Liver (tissue), 9 donors: Measurements from ENCODE around the gene EXOSC2. TPM values are rescaled to one million over a fixed set of nuclear protein-coding genes. Genes with fewer than 3 reads are reported as not detected.

Experiments used
- DNase-seq: peaks from one replicate; pipeline ENCODE4 v3.0.0-alpha.2; 2017; ENCODE audit warnings: low spot score
- H3K27ac ChIP-seq, 2 donors: one replicate each; pipeline ENCODE4 v1.7.0; 2013; ENCODE audit warnings: inconsistent platforms in 2 of 2, low read length in 2 of 2, control low read depth in 1 of 2, low read depth in 1 of 2, mild to moderate bottlenecking in 1 of 2
- H3K27me3 ChIP-seq, 4 donors: one replicate each; pipeline versions ENCODE4 v1.6.1 to v1.7.0; 2013; ENCODE audit warnings: low read length in 3 of 4, inconsistent platforms in 1 of 4, mild to moderate bottlenecking in 1 of 4, moderate library complexity in 1 of 4; ENCODE audit not compliant: control insufficient read depth in 4 of 4, insufficient read depth in 4 of 4
- H3K36me3 ChIP-seq, 4 donors: one replicate each; pipeline versions ENCODE4 v1.6.1 to v1.7.0; 2013; ENCODE audit warnings: low read length in 3 of 4, mild to moderate bottlenecking in 3 of 4, low read depth in 1 of 4, moderate library complexity in 1 of 4; ENCODE audit not compliant: control insufficient read depth in 4 of 4, insufficient read depth in 3 of 4
- H3K4me1 ChIP-seq, 4 donors: one replicate each; pipeline versions ENCODE4 v1.6.1 to v1.7.0; 2013; ENCODE audit warnings: low read length in 3 of 4, mild to moderate bottlenecking in 3 of 4, moderate library complexity in 1 of 4; ENCODE audit not compliant: control insufficient read depth in 4 of 4, insufficient read depth in 4 of 4
- H3K4me3 ChIP-seq, 3 donors: one replicate each; pipeline versions ENCODE4 v1.6.1 to v1.7.0; 2013; ENCODE audit warnings: low read length in 3 of 3, control low read depth in 1 of 3, low read depth in 1 of 3, mild to moderate bottlenecking in 1 of 3
- H3K9ac ChIP-seq, 2 donors: one replicate each; pipeline ENCODE4 v1.7.0; 2013; ENCODE audit warnings: low read length in 2 of 2, mild to moderate bottlenecking in 2 of 2, moderate library complexity in 2 of 2, control low read depth in 1 of 2, low read depth in 1 of 2
- H3K9me3 ChIP-seq, 4 donors: one replicate each; pipeline versions ENCODE4 v1.6.1 to v1.7.0; 2013; ENCODE audit warnings: low read length in 3 of 4; ENCODE audit not compliant: control insufficient read depth in 4 of 4
- ATF3 ChIP-seq: IDR thresholded peaks from 2 replicates; pipeline ENCODE4 v1.6.1; 2016; ENCODE audit warnings: antibody characterized with exemption
- CTCF ChIP-seq: fragments of 150-350 bp; IDR thresholded peaks from 2 replicates; pipeline ENCODE4 v1.5.1; 2017; ENCODE audit warnings: improper control_type of control experiment, low read depth, low read length; ENCODE audit not compliant: missing input control
- EGR1 ChIP-seq, 2 donors: IDR thresholded peaks; 2 replicates each; pipeline ENCODE4 v1.6.1; 2016 to 2018; ENCODE audit warnings: antibody characterized with exemption in 2 of 2, low read depth in 2 of 2
- FOXA1 ChIP-seq: IDR thresholded peaks from 2 replicates; pipeline ENCODE4 v1.6.1; 2016; ENCODE audit warnings: antibody characterized with exemption
- FOXA2 ChIP-seq: IDR thresholded peaks from 2 replicates; pipeline ENCODE4 v1.6.1; 2016; ENCODE audit warnings: antibody characterized with exemption
- GABPA ChIP-seq, 2 donors: IDR thresholded peaks in 1 of 2; conservative IDR thresholded peaks in 1 of 2; 2 replicates each; pipeline ENCODE4 v1.6.1; 2016; ENCODE audit warnings: antibody characterized with exemption in 2 of 2, mild to moderate bottlenecking in 1 of 2, moderate library complexity in 1 of 2
- JUND ChIP-seq, 2 donors: IDR thresholded peaks; 2 replicates each; pipeline ENCODE4 v1.6.1; 2016; ENCODE audit warnings: antibody characterized with exemption in 2 of 2
- RAD21 ChIP-seq, 2 donors: IDR thresholded peaks; 2 replicates each; pipeline ENCODE4 v1.6.1; 2016; ENCODE audit warnings: antibody characterized with exemption in 2 of 2, mild to moderate bottlenecking in 2 of 2
- RXRA ChIP-seq, 2 donors: IDR thresholded peaks; 2 replicates each; pipeline ENCODE4 v1.6.1; 2017 to 2018; ENCODE audit warnings: antibody characterized with exemption in 2 of 2, mild to moderate bottlenecking in 1 of 2
- SP1 ChIP-seq: IDR thresholded peaks from 2 replicates; pipeline ENCODE4 v1.6.1; 2018; ENCODE audit warnings: antibody characterized with exemption, mild to moderate bottlenecking
- TAF1 ChIP-seq: conservative IDR thresholded peaks from 2 replicates; pipeline ENCODE4 v1.6.1; 2016; ENCODE audit warnings: antibody characterized with exemption, mild to moderate bottlenecking
- WGBS: extraction: QIAGEN DNeasy Blood & Tissue Kit; methylation state at CpG from one replicate; pipeline ENCODE4 v1.1.7; 2013; 5-methylcytosine and 5-hydroxymethylcytosine counted together
- polyA plus RNA-seq, 2 donors: library from polyadenylated mRNA; stranded (reverse) in 1 of 2; unstranded in 1 of 2; fragments of 200-250 nt in 1 of 2; fragments of >200 nt in 1 of 2; fragmentation: Nextera tagmentation in 1 of 2; extraction: Ambion mirVana in 1 of 2; gene quantifications; one replicate each; pipeline versions ENCODE4 v1.2.1 to v1.2.3, GENCODE V29; 2013 to 2015
- total RNA-seq, 2 donors: library from RNA; depleted of rRNA; stranded (reverse); fragments of >200 nt; gene quantifications; one replicate each; pipeline ENCODE4 v1.2.3, GENCODE V29; 2014
- donor health status: healthy.
- donor health status: healthy.
- donor health status: healthy.
- donor health status: healthy.
- donor health status: healthy.

Gene EXOSC2
- total and polyA plus RNA-seq, 4 donors = 7.6 to 21.2 (median 13.1) TPM

- no peaks in the 10 kb centered on the region for H3K36me3 ChIP-seq
- peaks cover under 1 to 23% (median 5%) of the 10 kb centered on the region in 4 donors for H3K4me1 ChIP-seq
- H3K9me3 ChIP-seq = no peaks in the 10 kb centered on the region
- H3K4me3 ChIP-seq = no peak overlapping the region
- peaks cover 1 to 8% (median 5%) of the 10 kb centered on the region in 4 donors for H3K27me3 ChIP-seq
- no peak overlapping the region for H3K27ac ChIP-seq
- TF ChIP-seq CTCF = no peak
- TF ChIP-seq GABPA (IDR thresholded peaks at IDR 0.05 in 1 of 2, conservative IDR thresholded peaks at IDR 0.05 in 1 of 2) = no peak
- no peak for TF ChIP-seq EGR1 (IDR thresholded peaks at IDR 0.05; ENCODE audit: low read depth in 2 of 2)
- no peak for TF ChIP-seq JUND (IDR thresholded peaks at IDR 0.05)
- TF ChIP-seq FOXA2 = no peak
- TF ChIP-seq TAF1 = no peak
- no peak for TF ChIP-seq RXRA (IDR thresholded peaks at IDR 0.05)
- no peak for TF ChIP-seq ATF3
- TF ChIP-seq RAD21 (IDR thresholded peaks at IDR 0.05) = no peak
- no peak overlapping the region for H3K9ac ChIP-seq
- no peak for DNase-seq
- WGBS = 92% methylated on average over 13 of the region's 13 CpGs
Measured at GRCh38 chr9:130668196-130668595, 25.4 kb upstream of the EXOSC2 start.

- no peak overlapping the region for H3K4me3 ChIP-seq
- H3K27ac ChIP-seq = no peak overlapping the region
- H3K9ac ChIP-seq = no peak overlapping the region
- 68% methylated on average over 12 of the region's 12 CpGs for WGBS
- TF ChIP-seq FOXA2 (no peak), FOXA1 (no peak)
- H3K27me3 ChIP-seq = peaks cover 0 to 7% (median 5%) of the 10 kb centered on the region in 4 donors
- no peak for DNase-seq
- H3K4me1 ChIP-seq = peaks cover 0 to 19% (median 3%) of the 10 kb centered on the region in 4 donors
- no peaks in the 10 kb centered on the region for H3K36me3 ChIP-seq
- no peaks in the 10 kb centered on the region for H3K9me3 ChIP-seq
Measured at GRCh38 chr9:130668659-130669058, 24.9 kb upstream of the EXOSC2 start.

GRCh38 chr9:130669965-130670364, 23.6 kb upstream of the EXOSC2 start:
- H3K36me3 ChIP-seq = no peaks in the 10 kb centered on the region
- no peak overlapping the region for H3K27ac ChIP-seq
- DNase-seq = no peak
- no peaks in the 10 kb centered on the region for H3K9me3 ChIP-seq
- H3K4me1 ChIP-seq = peaks cover 0 to 12% (median 0%) of the 10 kb centered on the region in 4 donors
- peaks cover 0 to 7% (median 4%) of the 10 kb centered on the region in 4 donors for H3K27me3 ChIP-seq
- H3K4me3 ChIP-seq = no peak overlapping the region
- H3K9ac ChIP-seq = no peak overlapping the region
- WGBS = 86% methylated on average over 4 of the region's 4 CpGs
- TF ChIP-seq CTCF (no peak), SP1 (no peak), RAD21 (IDR thresholded peaks at IDR 0.05) (no peak), FOXA2 (no peak)
